Sigmoid colon (tissue), 7 donors: ENCODE data around the gene SMURF2. TPM values are rescaled to one million over a fixed set of nuclear protein-coding genes. Genes with fewer than 3 reads are reported as not detected.

Experiments used
- DNase-seq: peaks from one replicate; pipeline ENCODE4 v3.0.0-alpha.2; 2019
- H3K27ac ChIP-seq, 4 donors: fragments of 200-600 bp; sonication (generic); one replicate each; pipeline ENCODE4 v1.5.1; 2016 to 2019; ENCODE audit warnings: mild to moderate bottlenecking in 1 of 4
- H3K27me3 ChIP-seq, 3 donors: fragments of 200-600 bp; sonication (generic); one replicate each; pipeline ENCODE4 v1.5.1; 2019; ENCODE audit warnings: mild to moderate bottlenecking in 1 of 3
- H3K36me3 ChIP-seq, 4 donors: fragments of 200-600 bp; sonication (generic); one replicate each; pipeline ENCODE4 v1.5.1; 2016 to 2019
- H3K4me1 ChIP-seq, 4 donors: fragments of 200-600 bp; sonication (generic); one replicate each; pipeline ENCODE4 v1.5.1; 2017 to 2019
- H3K4me3 ChIP-seq, 4 donors: fragments of 200-600 bp; sonication (generic); one replicate each; pipeline ENCODE4 v1.5.1; 2017 to 2019; ENCODE audit warnings: mild to moderate bottlenecking in 2 of 4, moderate library complexity in 1 of 4
- H3K9me3 ChIP-seq, 4 donors: fragments of 200-600 bp in 3 of 4; sonication (generic) in 3 of 4; one replicate each; pipeline versions ENCODE4 v1.5.1 to v1.6.1; 2013 to 2019
- CTCF ChIP-seq, 4 experiments: fragments of 450-650 bp in 3 of 4; fragments of 200-600 bp in 1 of 4; IDR thresholded peaks; one replicate each; pipeline ENCODE4 v1.5.1; 2016 to 2019; ENCODE audit warnings: antibody characterized with exemption in 4 of 4, mild to moderate bottlenecking in 3 of 4, moderate library complexity in 2 of 4
- EP300 ChIP-seq, 4 donors: sonication (generic); formaldehyde crosslinking; IDR thresholded peaks; one replicate each; pipeline ENCODE4 v1.6.1; 2017; ENCODE audit warnings: antibody characterized with exemption in 4 of 4
- POLR2A ChIP-seq, 2 donors: fragments of 450-650 bp; IDR thresholded peaks; one replicate each; pipeline ENCODE4 v1.6.1; 2016; ENCODE audit warnings: antibody characterized with exemption in 2 of 2, mild to moderate bottlenecking in 2 of 2, moderate library complexity in 2 of 2
- POLR2AphosphoS5 ChIP-seq, 4 donors: sonication (generic); formaldehyde crosslinking; IDR thresholded peaks; one replicate each; pipeline ENCODE4 v1.6.1; 2017; ENCODE audit warnings: antibody characterized with exemption in 4 of 4
- WGBS, 2 donors: extraction: QIAGEN DNeasy Blood & Tissue Kit; methylation state at CpG; one replicate each; pipeline ENCODE4 v1.1.7; 2013; 5-methylcytosine and 5-hydroxymethylcytosine counted together
- intact Hi-C: fragments of 100-400 bp; cut with DNase I; formaldehyde crosslinking; loops from one replicate; pipeline ENCODE4 v1.15.1; 2023
- polyA plus RNA-seq, 3 donors: library from polyadenylated mRNA; stranded (reverse); fragments of 200-250 nt; gene quantifications; one replicate each; pipeline ENCODE4 v1.2.3, GENCODE V29; 2013
- total RNA-seq, 4 donors: library from RNA; depleted of rRNA; stranded (reverse); fragments of >200 nt; gene quantifications; one replicate each; pipeline ENCODE4 v1.1.0, GENCODE V29; 2016
- donor health status: healthy with polysubstance abuse.
- donor health status: Bipolar disorder and iron deficiency.
- donor health status: healthy.

The SMURF2 gene
- total and polyA plus RNA-seq, 7 donors, result 5.8 to 30.2 (median 23.8) TPM

- no peak overlapping the region for H3K27ac ChIP-seq
- no peak for DNase-seq
- no peaks in the 10 kb centered on the region for H3K9me3 ChIP-seq
- TF ChIP-seq POLR2AphosphoS5 (IDR thresholded peaks at IDR 0.05), result no peak
- TF ChIP-seq CTCF (IDR thresholded peaks at IDR 0.05), result no peak
- no peak for TF ChIP-seq POLR2A (IDR thresholded peaks at IDR 0.05)
- no peak for TF ChIP-seq EP300 (IDR thresholded peaks at IDR 0.05)
- 75 to 88% methylated on average over 1 of the region's 1 CpG for WGBS, 2 donors
- H3K36me3 ChIP-seq, result no peaks in the 10 kb centered on the region
- no peaks in the 10 kb centered on the region for H3K27me3 ChIP-seq
- intact Hi-C loops, result no loop called here
- no peak overlapping the region for H3K4me3 ChIP-seq
- peaks cover 0 to 35% (median 16%) of the 10 kb centered on the region in 4 donors for H3K4me1 ChIP-seq
Observed at GRCh38 chr17:64628641-64629040, 33.5 kb downstream of the SMURF2 start.

- Histone ChIP-seq H3K27me3 (no peaks in the 10 kb centered on the region), H3K9me3 (no peaks in the 10 kb centered on the region), H3K4me3 (no peak overlapping the region), H3K27ac (no peak overlapping the region), H3K4me1 (peaks cover 0 to 41% (median 22%) of the 10 kb centered on the region in 4 donors), H3K36me3 (no peaks in the 10 kb centered on the region)
- intact Hi-C loops, result no loop called here
- TF ChIP-seq EP300 (IDR thresholded peaks at IDR 0.05), result no peak
- TF ChIP-seq POLR2AphosphoS5 (IDR thresholded peaks at IDR 0.05), result no peak
- no peak for DNase-seq
- 69 to 79% methylated on average over 5 of the region's 5 CpGs for WGBS, 2 donors
Observed at GRCh38 chr17:64627797-64628196, 34.3 kb downstream of the SMURF2 start.

- Histone ChIP-seq H3K27me3 (no peaks in the 10 kb centered on the region), H3K9me3 (no peaks in the 10 kb centered on the region), H3K4me3 (no peak overlapping the region), H3K27ac (no peak overlapping the region), H3K4me1 (peaks cover 0 to 31% (median 18%) of the 10 kb centered on the region in 4 donors), H3K36me3 (no peaks in the 10 kb centered on the region)
- DNase-seq, result no peak
- 83 to 90% methylated on average over 3 of the region's 3 CpGs for WGBS, 2 donors
- TF ChIP-seq CTCF (IDR thresholded peaks at IDR 0.05) (no peak), POLR2AphosphoS5 (IDR thresholded peaks at IDR 0.05) (no peak), POLR2A (IDR thresholded peaks at IDR 0.05) (no peak), EP300 (IDR thresholded peaks at IDR 0.05) (no peak)
- intact Hi-C loops, result no loop called here
Observed at GRCh38 chr17:64626827-64627226, 35.3 kb downstream of the SMURF2 start.

GRCh38 chr17:64625541-64625940, 36.6 kb downstream of the SMURF2 start:
- Histone ChIP-seq H3K9me3 (no peaks in the 10 kb centered on the region), H3K36me3 (no peaks in the 10 kb centered on the region), H3K4me3 (no peak overlapping the region), H3K4me1 (peaks cover 0 to 28% (median 16%) of the 10 kb centered on the region in 4 donors), H3K27ac (no peak overlapping the region), H3K27me3 (no peaks in the 10 kb centered on the region)
- no peak for TF ChIP-seq EP300 (IDR thresholded peaks at IDR 0.05)
- TF ChIP-seq POLR2A (IDR thresholded peaks at IDR 0.05), result no peak
- TF ChIP-seq POLR2AphosphoS5 (IDR thresholded peaks at IDR 0.05), result no peak
- no peak for TF ChIP-seq CTCF (IDR thresholded peaks at IDR 0.05)
- no peak for DNase-seq
- WGBS, 2 donors, result 95% methylated on average over 4 of the region's 4 CpGs
- intact Hi-C loops, result no loop called here

GRCh38 chr17:64622931-64623654, 39.0 kb downstream of the SMURF2 start:
- WGBS, 2 donors, result 79 to 89% methylated on average over 4 of the region's 4 CpGs
- Histone ChIP-seq H3K27ac (no peak overlapping the region), H3K36me3 (no peaks in the 10 kb centered on the region), H3K27me3 (no peaks in the 10 kb centered on the region), H3K9me3 (no peaks in the 10 kb centered on the region), H3K4me3 (no peak overlapping the region), H3K4me1 (peaks cover 0 to 18% (median 10%) of the 10 kb centered on the region in 4 donors)
- intact Hi-C loops, result no loop called here
- TF ChIP-seq CTCF (IDR thresholded peaks at IDR 0.05), result no peak
- no peak for TF ChIP-seq EP300 (IDR thresholded peaks at IDR 0.05)
- TF ChIP-seq POLR2A (IDR thresholded peaks at IDR 0.05), result no peak
- no peak for TF ChIP-seq POLR2AphosphoS5 (IDR thresholded peaks at IDR 0.05)
- no peak for DNase-seq
